Measurements from ENCODE around the gene SLCO3A1.

DNA sequence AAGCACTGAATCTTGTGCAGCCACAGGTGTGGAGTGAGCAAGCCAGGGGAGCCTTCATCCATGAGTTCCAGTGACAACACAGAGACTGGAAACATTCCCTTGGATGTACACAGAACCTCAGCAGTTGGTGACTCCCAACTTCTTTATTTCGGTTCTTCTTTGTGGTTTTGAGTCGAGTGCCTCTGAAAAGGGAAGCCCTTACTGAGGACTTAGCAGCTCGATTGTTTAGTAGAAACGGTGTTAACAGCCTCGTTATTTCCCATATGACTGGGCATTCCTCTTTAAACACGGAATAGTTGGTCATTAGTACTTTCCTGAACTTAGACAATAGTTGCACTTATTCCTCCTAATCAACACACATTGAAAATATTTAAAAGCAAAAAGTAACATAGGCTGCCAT, 7.7 kb downstream of the SLCO3A1 start:
- TF ChIP-seq EP300 (IDR thresholded peaks at IDR 0.05; ENCODE audit: low read depth) (no peak), POLR2AphosphoS5 (IDR thresholded peaks at IDR 0.05) (no peak)
- TF ChIP-seq, protein P1, sequence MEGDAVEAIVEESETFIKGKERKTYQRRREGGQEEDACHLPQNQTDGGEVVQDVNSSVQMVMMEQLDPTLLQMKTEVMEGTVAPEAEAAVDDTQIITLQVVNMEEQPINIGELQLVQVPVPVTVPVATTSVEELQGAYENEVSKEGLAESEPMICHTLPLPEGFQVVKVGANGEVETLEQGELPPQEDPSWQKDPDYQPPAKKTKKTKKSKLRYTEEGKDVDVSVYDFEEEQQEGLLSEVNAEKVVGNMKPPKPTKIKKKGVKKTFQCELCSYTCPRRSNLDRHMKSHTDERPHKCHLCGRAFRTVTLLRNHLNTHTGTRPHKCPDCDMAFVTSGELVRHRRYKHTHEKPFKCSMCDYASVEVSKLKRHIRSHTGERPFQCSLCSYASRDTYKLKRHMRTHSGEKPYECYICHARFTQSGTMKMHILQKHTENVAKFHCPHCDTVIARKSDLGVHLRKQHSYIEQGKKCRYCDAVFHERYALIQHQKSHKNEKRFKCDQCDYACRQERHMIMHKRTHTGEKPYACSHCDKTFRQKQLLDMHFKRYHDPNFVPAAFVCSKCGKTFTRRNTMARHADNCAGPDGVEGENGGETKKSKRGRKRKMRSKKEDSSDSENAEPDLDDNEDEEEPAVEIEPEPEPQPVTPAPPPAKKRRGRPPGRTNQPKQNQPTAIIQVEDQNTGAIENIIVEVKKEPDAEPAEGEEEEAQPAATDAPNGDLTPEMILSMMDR (IDR thresholded peaks at IDR 0.05), result no peak

All from transverse colon (tissue), 4 donors.